ENCODE measurements around the gene LHX4. TPM values are rescaled to one million over a fixed set of nuclear protein-coding genes. Genes with fewer than 3 reads are reported as not detected.

LHX4 gene
- total RNA-seq, 1 donor from 2014 or later: not detected

DNA sequence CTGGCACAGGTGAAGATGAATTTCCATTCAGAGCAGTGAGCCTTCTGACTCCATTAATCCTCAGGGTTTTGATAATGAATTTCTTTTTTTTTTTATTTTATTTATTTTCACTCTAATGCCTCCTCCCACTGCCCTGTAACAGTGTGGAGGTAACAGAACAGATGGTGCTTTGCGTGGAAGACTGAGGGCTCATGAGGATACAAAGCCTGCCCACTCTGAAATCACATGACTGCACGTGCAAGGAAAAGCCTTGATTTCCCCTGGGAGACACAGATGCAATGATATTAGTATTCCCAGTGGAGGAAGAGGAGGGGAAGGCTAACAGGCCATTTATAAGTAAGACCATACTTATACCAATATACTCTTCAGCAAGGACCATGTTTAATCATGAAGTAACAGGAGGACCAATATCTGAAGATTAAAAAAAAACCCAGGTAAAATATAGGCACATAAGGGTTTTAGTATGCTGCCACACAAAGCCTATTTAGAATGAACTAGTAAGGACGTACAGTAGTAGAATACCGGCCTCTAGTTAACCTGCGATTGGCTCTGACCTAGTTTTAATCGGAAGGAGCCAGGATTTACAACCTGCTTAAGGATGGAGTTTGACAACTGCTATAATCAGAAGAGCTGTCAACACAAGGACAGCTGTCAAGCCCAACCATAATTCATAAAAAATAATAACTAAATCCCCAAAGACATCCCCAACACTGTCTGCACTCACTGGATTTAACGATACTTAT lies 69.6 kb downstream of the LHX4 start:
- peaks cover 8% of the 10 kb centered on the region for H3K36me3 Mint-ChIP-seq (ENCODE audit: low read depth)
- no peaks in the 10 kb centered on the region for H3K9me3 Mint-ChIP-seq
- no peak overlapping the region for H3K4me3 Mint-ChIP-seq
- peaks cover 7% of the 10 kb centered on the region for H3K4me1 Mint-ChIP-seq
- DNase-seq: no peak
- no peaks in the 10 kb centered on the region for H3K27me3 Mint-ChIP-seq
- intact Hi-C loops (cut with micrococcal nuclease): no loop called here
- H3K27ac Mint-ChIP-seq: no peak overlapping the region

DNA sequence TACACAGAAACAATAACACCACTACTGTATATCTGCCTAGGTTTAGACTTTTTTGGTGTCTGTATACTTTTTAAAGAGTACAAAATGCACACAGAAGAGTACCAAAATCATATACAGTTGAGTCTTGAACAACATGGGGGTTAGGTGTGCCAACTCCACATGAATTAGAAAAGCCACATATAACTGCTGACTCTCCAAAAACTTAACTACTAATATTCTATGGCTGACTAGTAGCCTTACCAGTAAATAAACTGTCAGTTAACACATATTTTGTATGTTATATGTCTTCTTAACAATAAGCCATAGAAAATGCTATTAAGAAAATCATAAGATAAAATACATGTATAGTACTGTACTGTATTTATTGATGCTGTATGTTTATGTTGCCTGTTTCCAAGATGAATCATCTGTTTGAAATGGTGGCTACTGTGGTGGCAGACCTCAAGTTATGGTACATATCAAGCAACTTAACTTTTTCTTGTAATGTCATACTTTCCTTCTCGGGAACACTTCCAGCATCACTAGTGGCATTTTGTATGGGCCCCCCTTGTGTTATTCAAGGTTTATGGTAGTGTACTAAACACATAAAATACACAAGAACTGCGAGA lies 71.2 kb downstream of the LHX4 start:
- intact Hi-C loops (cut with micrococcal nuclease): no loop called here
- Mint-ChIP-seq H3K9me3 (no peaks in the 10 kb centered on the region), H3K27me3 (no peaks in the 10 kb centered on the region), H3K4me1 (peaks cover 2% of the 10 kb centered on the region), H3K27ac (no peak overlapping the region), H3K4me3 (no peak overlapping the region), H3K36me3 (ENCODE audit: low read depth) (peaks cover 4% of the 10 kb centered on the region)
- DNase-seq: no peak

DNA sequence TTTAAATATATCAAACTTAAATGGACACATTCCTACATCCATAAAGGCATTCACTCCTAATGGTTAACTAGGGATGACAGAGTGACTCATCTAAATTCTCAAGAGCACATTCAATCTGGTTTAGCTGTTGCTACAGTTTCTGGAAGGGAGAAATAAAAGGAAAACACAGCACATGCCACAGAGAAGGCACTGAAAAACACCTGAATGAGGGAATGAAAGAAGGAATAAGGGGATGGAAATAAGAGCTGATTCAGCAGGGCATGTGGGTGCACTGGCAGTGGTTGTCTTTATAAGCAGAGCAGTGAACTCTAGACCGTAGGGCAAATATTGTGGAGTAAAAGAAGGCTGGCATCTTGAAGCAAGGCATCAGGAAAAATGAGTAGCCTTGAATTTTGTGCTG lies 79.3 kb downstream of the LHX4 start:
- Mint-ChIP-seq H3K36me3 (ENCODE audit: low read depth) (peaks cover 16% of the 10 kb centered on the region), H3K9me3 (peaks cover 10% of the 10 kb centered on the region), H3K27ac (peak overlapping the region; percentile 45), H3K4me3 (no peak overlapping the region), H3K4me1 (no peaks in the 10 kb centered on the region), H3K27me3 (no peaks in the 10 kb centered on the region)
- no peak for DNase-seq
- intact Hi-C loops (cut with micrococcal nuclease): no loop called here

DNA sequence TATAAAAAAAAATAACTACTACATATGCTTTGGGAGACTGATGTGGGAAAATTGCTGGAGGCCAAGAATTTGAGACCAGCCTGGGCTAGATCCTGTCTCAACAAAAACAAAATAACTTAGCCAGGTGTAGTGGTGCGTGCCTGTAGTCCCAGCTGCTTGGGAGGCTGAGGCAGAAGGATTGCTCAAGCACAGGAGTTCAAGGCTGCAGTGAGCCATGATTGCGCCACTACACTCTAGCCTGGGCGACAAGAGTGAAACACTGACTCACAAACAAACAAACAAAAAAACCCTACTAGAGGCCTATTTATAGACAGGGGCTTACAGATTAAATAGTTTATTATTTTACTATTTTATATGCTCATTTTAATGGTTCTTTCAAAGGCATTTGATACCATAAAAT lies 80.0 kb downstream of the LHX4 start:
- intact Hi-C loops (cut with micrococcal nuclease): no loop called here
- no peak overlapping the region for H3K4me3 Mint-ChIP-seq
- peaks cover 10% of the 10 kb centered on the region for H3K9me3 Mint-ChIP-seq
- H3K27ac Mint-ChIP-seq: no peak overlapping the region
- no peaks in the 10 kb centered on the region for H3K27me3 Mint-ChIP-seq
- no peaks in the 10 kb centered on the region for H3K4me1 Mint-ChIP-seq
- H3K36me3 Mint-ChIP-seq (ENCODE audit: low read depth): peaks cover 16% of the 10 kb centered on the region
- no peak for DNase-seq

DNA sequence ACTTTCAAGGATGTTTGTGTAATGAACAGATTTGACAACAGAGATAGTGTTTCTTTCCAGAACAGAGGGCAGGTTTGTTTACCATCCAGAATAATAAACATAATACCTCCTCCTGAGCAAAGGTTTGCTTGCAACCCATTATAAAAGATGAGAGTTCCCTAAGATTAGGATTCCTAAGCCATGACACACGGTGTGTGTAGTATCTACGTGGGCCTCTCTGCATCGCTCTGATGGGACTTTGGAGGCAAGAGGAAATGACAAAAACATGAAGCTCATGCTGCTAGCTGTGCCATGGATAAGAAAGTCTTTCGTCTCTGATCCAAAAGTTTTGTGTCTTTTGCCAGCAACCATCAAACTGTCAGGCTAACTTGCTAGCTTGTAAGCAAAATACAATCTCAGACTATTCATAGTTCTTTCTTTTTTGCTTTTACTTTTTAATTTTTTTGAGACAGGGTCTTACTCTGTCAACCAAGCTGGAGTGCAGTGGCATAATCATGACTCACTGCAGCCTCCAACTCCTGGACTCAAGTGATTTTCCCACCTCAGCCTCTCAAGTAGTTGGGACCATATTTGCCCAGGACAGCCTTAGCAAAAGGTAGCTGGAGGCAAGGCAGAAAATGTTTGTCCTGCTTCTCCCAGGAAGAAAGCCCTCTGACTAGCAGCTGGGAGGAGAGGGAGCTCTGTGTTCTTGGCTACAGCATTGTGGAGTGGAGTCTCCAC lies 81.1 kb downstream of the LHX4 start:
- Mint-ChIP-seq H3K27me3 (no peaks in the 10 kb centered on the region), H3K4me1 (no peaks in the 10 kb centered on the region), H3K4me3 (no peak overlapping the region), H3K27ac (no peak overlapping the region), H3K9me3 (peaks cover 10% of the 10 kb centered on the region), H3K36me3 (ENCODE audit: low read depth) (peaks cover 16% of the 10 kb centered on the region)
- intact Hi-C loops (cut with micrococcal nuclease): no loop called here
- DNase-seq: no peak

DNA sequence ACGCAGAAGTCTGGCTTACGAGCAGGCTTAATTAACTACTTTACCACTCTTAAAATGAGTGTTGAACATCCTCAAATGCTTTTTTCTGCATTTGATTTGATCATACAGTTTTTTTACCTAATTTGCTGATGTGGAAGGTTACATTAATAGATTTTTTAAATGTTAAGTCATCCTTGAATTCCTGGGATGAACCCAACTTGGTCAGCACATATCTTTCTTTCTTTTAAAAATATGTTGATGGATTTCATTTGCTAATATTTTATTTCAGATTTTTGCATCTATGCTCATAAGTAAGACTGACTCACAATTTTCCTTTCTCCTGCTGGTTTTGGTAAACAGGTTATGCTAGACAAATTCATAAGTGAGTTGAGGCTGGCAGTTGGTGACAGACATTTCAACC lies 82.9 kb downstream of the LHX4 start:
- Mint-ChIP-seq H3K4me3 (no peak overlapping the region), H3K9me3 (peaks cover 3% of the 10 kb centered on the region)

DNA sequence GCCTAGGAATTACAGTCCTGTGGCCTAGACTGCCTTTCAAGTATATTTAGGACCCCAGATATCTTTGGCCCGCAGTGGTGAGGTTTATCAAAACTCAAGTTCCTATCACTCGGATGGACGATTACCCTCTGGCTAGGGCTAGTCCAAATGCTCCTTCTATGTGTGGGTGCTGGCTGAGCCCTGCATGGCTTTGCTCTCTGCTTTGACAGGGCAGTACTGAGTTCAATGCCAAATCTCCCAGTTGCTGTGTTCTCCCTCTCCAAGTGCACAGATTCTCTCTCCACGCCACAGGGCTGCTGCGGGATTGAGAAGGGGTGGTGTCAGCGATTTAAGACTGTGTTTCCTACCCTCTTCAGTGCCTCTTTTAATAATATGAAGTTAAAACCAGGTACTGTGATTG lies 97.0 kb downstream of the LHX4 start:
- H3K9me3 Mint-ChIP-seq: peaks cover 11% of the 10 kb centered on the region
- no peak for DNase-seq
- no peaks in the 10 kb centered on the region for H3K36me3 Mint-ChIP-seq (ENCODE audit: low read depth)
- no peak overlapping the region for H3K4me3 Mint-ChIP-seq
- intact Hi-C loops (cut with micrococcal nuclease): no loop called here
- no peaks in the 10 kb centered on the region for H3K4me1 Mint-ChIP-seq
- no peaks in the 10 kb centered on the region for H3K27me3 Mint-ChIP-seq
- H3K27ac Mint-ChIP-seq: no peak overlapping the region

More for the DNA sequence above, 82.9 kb downstream of the LHX4 start:
- Mint-ChIP-seq H3K4me1 (peaks cover 3% of the 10 kb centered on the region), H3K27ac (no peak overlapping the region), H3K27me3 (no peaks in the 10 kb centered on the region), H3K36me3 (ENCODE audit: low read depth) (peaks cover 9% of the 10 kb centered on the region)
- intact Hi-C loops (cut with micrococcal nuclease): no loop called here
- DNase-seq: no peak

Other genes starting within 250 kb of the LHX4 start
- gene QSOX1, start 75.4 kb upstream of the LHX4 start, total RNA-seq: 54.2 and 56.2 TPM in 2 replicates